SK-N-DZ (cell line): Measurements from ENCODE around the gene FRMPD2.
"Not testable (repeated sequence)": the region's sequence is repeated elsewhere in the genome, so short reads cannot be mapped to it uniquely, and the experiment has no call there.

ENCODE experiments used
- DNase-seq: peaks from one replicate; pipeline ENCODE4 v3.0.0-alpha.2; 2015; ENCODE audit warnings: low spot score

The FRMPD2 gene

GRCh38 chr10:48290286-48290685, 15.8 kb upstream of the FRMPD2 start:
- DNase-seq, result no peak

- peak; percentile 77 for DNase-seq
Measured at GRCh38 chr10:48289501-48290238, 15.2 kb upstream of the FRMPD2 start.

GRCh38 chr10:48288661-48289060, 14.2 kb upstream of the FRMPD2 start:
- no peak for DNase-seq

GRCh38 chr10:48287417-48288391, 13.2 kb upstream of the FRMPD2 start:
- no peak for DNase-seq

DNA sequence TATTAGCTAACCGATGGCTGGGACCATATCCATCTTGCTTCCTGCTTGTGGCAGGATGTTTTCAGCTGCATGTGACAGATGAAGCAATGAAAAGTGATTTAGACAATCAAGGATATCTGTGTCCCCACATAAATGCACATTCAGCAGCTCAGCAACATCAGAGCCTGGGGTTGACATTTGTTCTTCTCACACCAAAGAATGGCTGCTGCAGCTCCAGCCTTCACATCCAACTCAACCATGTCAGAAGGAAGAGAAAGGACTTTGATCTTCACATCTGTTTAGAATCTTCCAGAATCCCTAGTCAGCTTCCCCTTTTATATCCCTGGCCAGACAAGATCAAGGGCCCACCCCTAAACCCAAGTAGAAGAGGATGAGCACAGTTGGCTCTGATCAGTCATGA, 11.9 kb upstream of the FRMPD2 start:
- no peak for DNase-seq

- DNase-seq, result peak; percentile 32
Measured at GRCh38 chr10:48285710-48286109, 11.2 kb upstream of the FRMPD2 start.

DNA sequence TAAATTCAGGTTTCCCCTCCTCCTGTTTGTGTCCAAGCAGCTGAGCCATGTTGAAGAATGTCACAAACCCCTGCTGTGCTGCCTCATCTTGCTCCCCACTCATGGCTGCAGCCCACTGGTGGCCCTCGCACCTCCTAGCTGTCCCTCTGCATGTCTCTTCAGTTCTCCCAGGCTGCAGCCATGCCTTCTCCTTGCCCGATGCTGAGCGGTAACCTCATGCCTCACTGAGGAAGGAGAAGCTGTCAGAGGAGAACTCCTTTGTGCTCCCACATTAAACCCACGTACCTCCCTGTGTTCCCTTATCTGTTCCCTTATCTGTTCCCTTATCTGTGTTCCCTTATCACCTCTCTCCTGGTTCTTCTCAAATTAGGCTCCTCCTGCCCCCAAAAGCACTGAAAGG, 10.3 kb upstream of the FRMPD2 start:
- no peak for DNase-seq

GRCh38 chr10:48284002-48284546, 9.6 kb upstream of the FRMPD2 start:
- DNase-seq, result no peak

- no peak for DNase-seq
Measured at GRCh38 chr10:48282829-48283228, 8.3 kb upstream of the FRMPD2 start.

DNA sequence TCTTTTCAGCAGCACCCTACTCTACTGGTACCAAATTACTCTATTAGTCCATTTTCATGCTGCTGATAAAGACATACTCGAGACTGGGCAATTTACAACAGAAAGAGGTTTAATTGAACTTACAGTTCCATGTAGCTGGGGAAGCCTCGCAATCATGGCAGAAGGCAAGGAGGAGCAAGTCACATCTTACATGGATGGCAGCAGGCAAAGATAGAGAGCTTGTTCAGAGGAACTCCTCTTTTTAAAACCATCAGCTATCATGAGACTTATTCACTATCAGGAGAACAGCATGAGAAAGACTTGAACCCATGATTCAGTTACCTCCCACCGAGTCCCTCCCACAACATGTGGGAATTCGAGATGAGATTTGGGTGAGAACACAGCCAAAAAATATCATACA, 7.2 kb upstream of the FRMPD2 start:
- not testable (repeated sequence) for DNase-seq

DNA sequence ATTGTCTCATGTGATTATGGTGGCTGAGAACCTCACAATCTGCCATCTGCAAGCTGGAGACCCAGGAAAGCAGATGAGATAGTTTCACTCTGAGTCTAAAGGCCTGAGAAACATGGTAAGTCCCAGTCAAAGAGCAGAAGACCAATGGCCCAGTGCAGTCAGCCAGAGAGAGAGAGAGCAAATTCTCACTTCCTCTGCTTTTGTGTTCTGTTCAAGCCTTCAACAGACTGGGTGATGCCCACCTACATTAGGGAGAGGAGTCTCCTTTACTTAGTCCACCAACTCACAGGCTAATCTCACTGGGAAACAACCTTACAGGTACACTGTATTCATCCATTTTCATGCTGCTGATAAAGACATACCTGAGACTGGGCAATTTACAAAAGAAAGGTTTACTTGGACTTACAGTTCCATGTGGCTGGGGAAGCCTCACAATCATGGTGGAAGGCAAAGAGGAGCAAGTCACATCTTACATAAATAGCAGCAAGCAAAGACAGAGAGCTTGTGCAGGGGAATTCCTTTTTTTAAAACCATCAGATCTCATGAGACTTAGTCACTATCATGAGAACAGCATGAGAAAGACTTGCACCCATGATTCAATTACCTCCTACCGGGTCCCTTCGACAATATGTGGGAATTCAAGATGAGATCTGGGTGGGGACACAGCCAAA, 4.7 kb upstream of the FRMPD2 start:
- DNase-seq, result no peak

DNA sequence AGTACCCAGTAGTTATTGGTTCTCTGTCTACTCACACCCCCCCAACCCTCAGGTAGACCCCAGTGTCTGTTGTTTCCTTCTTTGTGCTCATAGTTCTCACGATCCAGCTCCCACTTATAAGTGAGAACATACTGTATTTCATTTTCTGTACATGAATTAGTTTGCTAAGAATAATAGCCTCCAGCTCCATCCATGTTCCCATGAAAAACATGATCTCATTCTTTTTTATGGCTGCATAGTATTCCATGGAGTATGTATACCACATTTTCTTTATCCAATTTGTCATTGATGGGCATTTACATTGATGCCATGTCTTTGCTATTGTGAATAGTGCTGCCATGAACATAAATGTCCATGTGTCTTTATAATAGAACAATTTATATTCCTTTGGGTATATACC, 2.6 kb upstream of the FRMPD2 start:
- DNase-seq, result no peak

GRCh38 chr10:48273741-48274140, 755 bp downstream of the FRMPD2 start:
- no peak for DNase-seq

DNA sequence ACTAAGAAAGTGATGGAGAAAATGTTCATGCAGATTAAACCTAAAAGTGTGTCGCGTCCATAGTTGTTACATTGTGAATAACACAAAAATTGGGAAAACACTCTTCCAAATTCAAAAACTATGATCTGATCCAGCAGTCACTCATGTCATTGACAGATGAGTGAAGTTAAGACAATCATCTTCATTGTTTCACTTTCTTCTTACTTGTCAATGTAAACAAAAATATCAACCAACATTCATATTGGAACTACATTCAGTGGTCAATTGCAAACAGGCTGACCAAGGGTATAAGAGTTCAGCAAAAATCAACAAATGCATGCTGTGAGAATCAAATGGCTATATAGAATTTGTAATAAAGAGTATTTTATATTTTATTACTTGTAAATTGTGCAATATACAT, 1.8 kb downstream of the FRMPD2 start:
- no peak for DNase-seq

GRCh38 chr10:48271047-48271730, 3.3 kb downstream of the FRMPD2 start:
- DNase-seq, result no peak

DNA sequence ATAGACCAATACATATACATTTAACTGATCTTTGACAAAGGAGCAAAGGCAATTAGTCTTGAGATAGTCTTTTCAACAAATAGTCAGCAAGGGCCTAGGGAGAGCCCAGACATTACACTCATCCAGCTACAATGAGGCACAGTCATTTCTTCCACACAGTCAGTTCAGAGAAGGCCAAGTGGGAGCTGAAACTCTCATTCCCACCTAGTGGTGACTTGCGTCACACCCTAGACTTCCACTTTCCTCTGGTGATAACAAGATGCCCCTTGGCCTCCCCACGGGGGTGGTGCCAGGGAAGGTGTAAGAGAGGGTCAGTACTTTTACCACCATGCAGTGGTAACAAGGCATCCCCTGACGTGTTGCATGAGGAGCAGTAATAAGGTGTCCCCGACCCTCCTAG, 8.0 kb downstream of the FRMPD2 start:
- DNase-seq, result no peak

- no peak for DNase-seq
Measured at GRCh38 chr10:48258105-48258504, 16.4 kb downstream of the FRMPD2 start.

- no peak for DNase-seq
Measured at GRCh38 chr10:48257407-48257961, 17.0 kb downstream of the FRMPD2 start.

GRCh38 chr10:48255722-48256121, 18.8 kb downstream of the FRMPD2 start:
- DNase-seq, result peak; percentile 23

DNA sequence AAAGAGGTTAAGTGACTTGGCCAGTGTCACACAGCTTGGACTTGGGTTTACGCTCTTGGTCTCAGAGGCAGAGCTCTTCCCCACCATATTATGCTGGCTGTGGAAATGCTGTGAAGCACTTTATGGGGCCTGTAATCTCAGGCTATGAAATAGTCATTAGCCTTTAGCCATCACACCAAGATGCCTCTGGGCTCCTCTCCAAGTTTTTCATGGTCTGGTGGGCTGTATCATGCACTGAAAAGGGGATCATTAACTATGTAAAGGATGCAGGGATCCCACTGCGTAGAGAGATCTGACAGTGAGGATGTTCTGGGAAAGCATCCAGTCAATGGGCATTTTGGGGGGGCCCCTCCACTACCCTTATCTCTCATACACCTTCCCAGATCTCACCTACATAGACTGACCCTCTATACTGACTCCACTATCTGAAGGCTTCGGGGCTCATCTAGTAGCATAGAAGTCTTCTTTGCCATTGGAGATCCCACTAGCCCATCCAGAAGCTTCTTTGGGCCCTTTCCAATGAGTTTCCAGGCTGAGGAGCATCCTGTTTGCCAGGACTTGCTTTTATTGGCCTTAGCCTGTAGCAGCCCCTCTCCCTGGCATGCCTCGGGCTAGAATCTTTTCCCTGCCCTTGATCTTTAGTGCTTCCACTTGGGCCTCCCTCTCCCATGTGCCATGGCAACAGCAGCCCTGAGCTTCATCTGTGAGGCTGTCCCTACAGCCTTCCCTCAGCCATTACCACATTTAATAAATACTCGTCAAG, 19.6 kb downstream of the FRMPD2 start:
- DNase-seq, result no peak
